Skeletal muscle satellite cell (primary cell): ENCODE measurements around the gene FLT1.
A peak's percentile ranks its signal among the peaks of the same experiment; 100 is the strongest.

Experiments
- H3K27me3 ChIP-seq: 2 replicates; pipeline ENCODE4 v1.7.0; 2013; ENCODE audit warnings: low read length; ENCODE audit not compliant: control insufficient read depth, insufficient read depth
- H3K36me3 ChIP-seq: 2 replicates; pipeline ENCODE4 v1.7.0; 2013; ENCODE audit warnings: mild to moderate bottlenecking, control low read depth, low read length; ENCODE audit not compliant: insufficient read depth
- H3K4me1 ChIP-seq: 2 replicates; pipeline ENCODE4 v1.7.0; 2013; ENCODE audit warnings: low read length; ENCODE audit not compliant: control insufficient read depth, insufficient read depth
- H3K4me2 ChIP-seq: 2 replicates; pipeline ENCODE4 v1.7.0; 2013; ENCODE audit warnings: mild to moderate bottlenecking, low read length
- H3K4me3 ChIP-seq: 2 replicates; pipeline ENCODE4 v1.7.0; 2013; ENCODE audit warnings: low read length
- H3K9ac ChIP-seq: 2 replicates; pipeline ENCODE4 v1.7.0; 2013; ENCODE audit warnings: mild to moderate bottlenecking, low read depth, low read length, moderate library complexity
- H3K9me3 ChIP-seq: replicated peaks from 2 replicates; pipeline ENCODE4 v1.7.0; 2013; ENCODE audit warnings: mild to moderate bottlenecking, control low read depth, low read length

FLT1 gene

GRCh38 chr13:28346154-28346553 lies 148.8 kb downstream of the FLT1 start:
- Histone ChIP-seq H3K4me2 (no peak overlapping the region), H3K27me3 (peaks cover 4% of the 10 kb centered on the region), H3K9me3 (no peaks in the 10 kb centered on the region), H3K4me1 (no peaks in the 10 kb centered on the region), H3K9ac (no peak overlapping the region), H3K36me3 (no peaks in the 10 kb centered on the region), H3K4me3 (no peak overlapping the region)

GRCh38 chr13:28344163-28344562 lies 150.8 kb downstream of the FLT1 start:
- Histone ChIP-seq H3K4me1 (peaks cover 18% of the 10 kb centered on the region), H3K36me3 (no peaks in the 10 kb centered on the region), H3K27me3 (no peaks in the 10 kb centered on the region), H3K9ac (no peak overlapping the region), H3K4me2 (no peak overlapping the region), H3K9me3 (no peaks in the 10 kb centered on the region), H3K4me3 (no peak overlapping the region)

- Histone ChIP-seq H3K9ac (no peak overlapping the region), H3K4me3 (no peak overlapping the region), H3K36me3 (no peaks in the 10 kb centered on the region), H3K4me1 (peaks cover 35% of the 10 kb centered on the region), H3K27me3 (no peaks in the 10 kb centered on the region), H3K9me3 (no peaks in the 10 kb centered on the region), H3K4me2 (no peak overlapping the region)
Measured at GRCh38 chr13:28342251-28342650, 152.7 kb downstream of the FLT1 start.

GRCh38 chr13:28340272-28340793 lies 154.6 kb downstream of the FLT1 start:
- peaks cover 4% of the 10 kb centered on the region for H3K27me3 ChIP-seq
- no peaks in the 10 kb centered on the region for H3K36me3 ChIP-seq
- H3K4me3 ChIP-seq = no peak overlapping the region
- H3K9ac ChIP-seq = no peak overlapping the region
- H3K4me2 ChIP-seq = no peak overlapping the region
- H3K9me3 ChIP-seq = no peaks in the 10 kb centered on the region
- peaks cover 37% of the 10 kb centered on the region for H3K4me1 ChIP-seq

- no peaks in the 10 kb centered on the region for H3K9me3 ChIP-seq
- no peak overlapping the region for H3K9ac ChIP-seq
- H3K4me3 ChIP-seq = no peak overlapping the region
- H3K4me2 ChIP-seq = no peak overlapping the region
- peaks cover 4% of the 10 kb centered on the region for H3K27me3 ChIP-seq
- H3K36me3 ChIP-seq = no peaks in the 10 kb centered on the region
- peaks cover 37% of the 10 kb centered on the region for H3K4me1 ChIP-seq
Measured at GRCh38 chr13:28339419-28339818, 155.5 kb downstream of the FLT1 start.

GRCh38 chr13:28338742-28339141 lies 156.2 kb downstream of the FLT1 start:
- Histone ChIP-seq H3K36me3 (no peaks in the 10 kb centered on the region), H3K4me2 (no peak overlapping the region), H3K9ac (no peak overlapping the region), H3K27me3 (peaks cover 6% of the 10 kb centered on the region), H3K4me3 (no peak overlapping the region), H3K4me1 (peaks cover 37% of the 10 kb centered on the region), H3K9me3 (no peaks in the 10 kb centered on the region)

- Histone ChIP-seq H3K9ac (no peak overlapping the region), H3K36me3 (no peaks in the 10 kb centered on the region), H3K4me3 (no peak overlapping the region), H3K9me3 (no peaks in the 10 kb centered on the region), H3K4me2 (peak overlapping the region; percentile 10), H3K4me1 (peaks cover 37% of the 10 kb centered on the region), H3K27me3 (peaks cover 10% of the 10 kb centered on the region)
Measured at GRCh38 chr13:28338006-28338574, 156.8 kb downstream of the FLT1 start.

- Histone ChIP-seq H3K27me3 (peaks cover 13% of the 10 kb centered on the region), H3K36me3 (no peaks in the 10 kb centered on the region), H3K9me3 (no peaks in the 10 kb centered on the region), H3K9ac (no peak overlapping the region), H3K4me3 (no peak overlapping the region), H3K4me1 (peaks cover 37% of the 10 kb centered on the region), H3K4me2 (no peak overlapping the region)
Measured at GRCh38 chr13:28337166-28338005, 157.5 kb downstream of the FLT1 start.

GRCh38 chr13:28336193-28336657 lies 158.7 kb downstream of the FLT1 start:
- Histone ChIP-seq H3K4me3 (no peak overlapping the region), H3K27me3 (peaks cover 16% of the 10 kb centered on the region), H3K4me2 (no peak overlapping the region), H3K9me3 (no peaks in the 10 kb centered on the region), H3K9ac (no peak overlapping the region), H3K36me3 (no peaks in the 10 kb centered on the region), H3K4me1 (peaks cover 37% of the 10 kb centered on the region)

- no peak overlapping the region for H3K4me2 ChIP-seq
- peaks cover 16% of the 10 kb centered on the region for H3K27me3 ChIP-seq
- H3K4me3 ChIP-seq = no peak overlapping the region
- H3K36me3 ChIP-seq = no peaks in the 10 kb centered on the region
- H3K9me3 ChIP-seq = no peaks in the 10 kb centered on the region
- no peak overlapping the region for H3K9ac ChIP-seq
- peaks cover 27% of the 10 kb centered on the region for H3K4me1 ChIP-seq
Measured at GRCh38 chr13:28333204-28333881, 161.6 kb downstream of the FLT1 start.

- Histone ChIP-seq H3K27me3 (peaks cover 12% of the 10 kb centered on the region), H3K4me1 (peaks cover 22% of the 10 kb centered on the region), H3K4me3 (no peak overlapping the region), H3K4me2 (peak overlapping the region; percentile 31), H3K9me3 (no peaks in the 10 kb centered on the region), H3K9ac (no peak overlapping the region), H3K36me3 (no peaks in the 10 kb centered on the region)
Measured at GRCh38 chr13:28329395-28330158, 165.4 kb downstream of the FLT1 start.
